SH-SY5Y (cell line): ENCODE data around the gene STK11.

Source experiments
- GATA2 ChIP-seq: IDR thresholded peaks from 2 replicates; pipeline ENCODE4 v1.6.1; 2011; ENCODE audit warnings: mild to moderate bottlenecking, low read depth, low read length
- GATA3 ChIP-seq: IDR thresholded peaks from 2 replicates; pipeline ENCODE4 v1.6.1; 2011; ENCODE audit warnings: low read depth, mild to moderate bottlenecking, low read length, moderate library complexity

DNA sequence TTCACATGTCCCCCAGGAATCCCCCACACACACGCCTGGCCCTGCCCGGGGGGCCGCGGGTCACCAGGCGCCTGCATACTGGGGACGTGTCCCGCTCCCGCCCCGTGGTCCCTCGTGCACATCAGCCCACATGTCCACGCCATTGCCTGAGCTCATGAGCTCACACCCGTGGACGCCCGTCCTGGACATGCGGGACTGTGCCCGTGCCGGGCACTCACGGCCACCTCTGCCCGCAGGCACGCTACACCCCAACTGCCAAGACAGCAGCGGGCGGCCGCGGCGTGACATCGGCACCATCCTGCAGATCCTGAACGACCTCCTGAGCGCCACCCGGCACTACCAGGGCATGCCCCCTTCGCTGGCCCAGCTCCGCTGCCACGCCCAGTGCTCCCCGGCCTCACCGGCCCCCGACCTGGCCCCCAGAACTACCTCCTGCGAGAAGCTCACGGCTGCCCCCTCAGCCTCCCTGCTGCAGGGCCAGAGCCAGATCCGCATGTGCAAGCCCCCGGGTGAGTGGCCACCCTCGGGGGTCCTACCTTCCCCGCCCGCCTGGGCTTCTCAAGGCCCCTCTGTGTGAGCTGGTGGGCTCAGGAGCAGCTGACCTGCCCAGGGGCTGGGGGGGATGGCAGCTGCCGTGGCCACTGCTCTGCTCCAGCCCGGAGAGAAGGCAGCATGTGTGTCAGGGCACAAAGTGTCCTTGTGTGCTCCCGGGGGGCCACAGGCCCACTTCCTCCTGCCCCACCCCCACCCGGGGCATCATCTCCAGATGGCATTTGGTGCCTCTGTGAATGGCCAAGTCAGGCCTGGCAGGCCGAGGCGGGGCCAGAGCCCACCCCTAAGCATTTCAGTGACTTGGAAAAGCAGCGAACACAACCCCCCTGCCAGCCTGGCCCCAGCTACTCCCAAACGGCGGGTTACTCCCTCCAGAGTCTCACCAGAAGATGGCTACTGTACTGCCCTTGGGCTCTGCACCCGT lies 49.9 kb downstream of the STK11 start:
- TF ChIP-seq GATA2, result no peak
- no peak for TF ChIP-seq GATA3
